Mesenchymal stem cell (in vitro differentiated cells and primary cell): ENCODE measurements around the gene TMEM51.
A peak's percentile ranks its signal among the peaks of the same experiment; 100 is the strongest.

Experiments used
- DNase-seq: peaks from one replicate; pipeline ENCODE4 v3.0.0-alpha.2; 2013
- H2AFZ ChIP-seq: one replicate; pipeline ENCODE4 v1.6.1; 2013; ENCODE audit warnings: low read depth, mild to moderate bottlenecking, control low read depth, inconsistent platforms, low read length, moderate library complexity
- H2AK5ac ChIP-seq: 2 replicates; pipeline ENCODE4 v1.6.1; 2013; ENCODE audit warnings: low read length, moderate library complexity, mild to moderate bottlenecking, inconsistent platforms; ENCODE audit not compliant: severe bottlenecking
- H2BK120ac ChIP-seq: one replicate; pipeline ENCODE4 v1.6.1; 2013; ENCODE audit warnings: low read depth, mild to moderate bottlenecking, inconsistent platforms, low read length, moderate library complexity
- H2BK12ac ChIP-seq, 2 experiments: one replicate each; pipeline ENCODE4 v1.6.1; 2013; ENCODE audit warnings: inconsistent platforms in 2 of 2, low read length in 2 of 2, mild to moderate bottlenecking in 2 of 2, moderate library complexity in 2 of 2, control low read depth in 1 of 2
- H2BK15ac ChIP-seq: one replicate; pipeline ENCODE4 v1.6.1; 2013; ENCODE audit warnings: mild to moderate bottlenecking, low read depth, inconsistent platforms; ENCODE audit not compliant: poor library complexity, severe bottlenecking
- H2BK5ac ChIP-seq: 2 replicates; pipeline ENCODE4 v1.6.1; 2013; ENCODE audit warnings: low read depth, mild to moderate bottlenecking, low read length, control low read depth, inconsistent platforms; ENCODE audit not compliant: poor library complexity, severe bottlenecking
- H3K14ac ChIP-seq, 2 experiments: one replicate each; pipeline ENCODE4 v1.6.1; 2013; ENCODE audit warnings: inconsistent platforms in 2 of 2, low read length in 2 of 2, control low read depth in 1 of 2, mild to moderate bottlenecking in 1 of 2, moderate library complexity in 1 of 2
- H3K18ac ChIP-seq, 2 experiments: one replicate each; pipeline ENCODE4 v1.6.1; 2013; ENCODE audit warnings: inconsistent platforms in 2 of 2, low read length in 2 of 2, control low read depth in 1 of 2, low read depth in 1 of 2, mild to moderate bottlenecking in 1 of 2
- H3K23ac ChIP-seq, 2 experiments: one replicate each; pipeline ENCODE4 v1.6.1; 2013; ENCODE audit warnings: inconsistent platforms in 2 of 2, low read length in 2 of 2, mild to moderate bottlenecking in 2 of 2, moderate library complexity in 2 of 2, control low read depth in 1 of 2
- H3K27ac ChIP-seq: 2 replicates; pipeline ENCODE4 v1.5.1; 2013; ENCODE audit warnings: mild to moderate bottlenecking, moderate library complexity, low read length, control low read depth, inconsistent platforms; ENCODE audit not compliant: poor library complexity, severe bottlenecking
- H3K27me3 ChIP-seq, 2 experiments: 2 replicates each; pipeline versions ENCODE4 v1.6.1 to v1.7.0; 2013; ENCODE audit warnings: low read length in 2 of 2, mild to moderate bottlenecking in 2 of 2, moderate library complexity in 2 of 2, control low read depth in 1 of 2, inconsistent platforms in 1 of 2; ENCODE audit not compliant: control insufficient read depth in 1 of 2, insufficient read depth in 1 of 2
- H3K36me3 ChIP-seq, 2 experiments: 2 replicates each; pipeline versions ENCODE4 v1.6.1 to v1.7.0; 2013; ENCODE audit warnings: low read length in 2 of 2, control low read depth in 1 of 2, inconsistent platforms in 1 of 2, low read depth in 1 of 2, mild to moderate bottlenecking in 1 of 2; ENCODE audit not compliant: insufficient read depth in 2 of 2, control insufficient read depth in 1 of 2
- H3K4ac ChIP-seq, 2 experiments: one replicate each; pipeline ENCODE4 v1.6.1; 2013; ENCODE audit warnings: inconsistent platforms in 2 of 2, low read length in 2 of 2, mild to moderate bottlenecking in 2 of 2, moderate library complexity in 2 of 2, control low read depth in 1 of 2, low read depth in 1 of 2
- H3K4me1 ChIP-seq: 2 replicates; pipeline ENCODE4 v1.6.1; 2013; ENCODE audit warnings: low read depth, low read length, control low read depth; ENCODE audit not compliant: control insufficient read depth, insufficient read depth
- H3K4me2 ChIP-seq: 2 replicates; pipeline ENCODE4 v1.6.1; 2013; ENCODE audit warnings: low read length, mild to moderate bottlenecking, inconsistent platforms; ENCODE audit not compliant: poor library complexity, severe bottlenecking
- H3K4me3 ChIP-seq, 2 experiments: 2 replicates each; pipeline versions ENCODE4 v1.5.1 to v1.7.0; 2013; ENCODE audit warnings: low read length in 2 of 2, mild to moderate bottlenecking in 2 of 2, control low read depth in 1 of 2, low read depth in 1 of 2; ENCODE audit not compliant: insufficient read depth in 1 of 2
- H3K79me1 ChIP-seq: replicated peaks from 2 replicates; pipeline ENCODE4 v1.6.1; 2013; ENCODE audit warnings: mild to moderate bottlenecking, control low read depth, low read length, inconsistent platforms; ENCODE audit not compliant: poor library complexity, severe bottlenecking
- H3K9ac ChIP-seq: 2 replicates; pipeline ENCODE4 v1.7.0; 2013; ENCODE audit warnings: mild to moderate bottlenecking, low read length, moderate library complexity
- H3K9me3 ChIP-seq: 2 replicates; pipeline ENCODE4 v1.7.0; 2013; ENCODE audit warnings: mild to moderate bottlenecking, low read length; ENCODE audit not compliant: control insufficient read depth
- H4K8ac ChIP-seq: one replicate; pipeline ENCODE4 v1.6.1; 2013; ENCODE audit warnings: inconsistent platforms, mild to moderate bottlenecking, low read length, moderate library complexity
- H4K91ac ChIP-seq: one replicate; pipeline ENCODE4 v1.6.1; 2013; ENCODE audit warnings: mild to moderate bottlenecking, low read length, inconsistent platforms
- WGBS: methylation state at CpG from one replicate; pipeline ENCODE4 v1.1.7; 2013; ENCODE audit warnings: mixed read lengths; 5-methylcytosine and 5-hydroxymethylcytosine counted together

Gene TMEM51

DNA sequence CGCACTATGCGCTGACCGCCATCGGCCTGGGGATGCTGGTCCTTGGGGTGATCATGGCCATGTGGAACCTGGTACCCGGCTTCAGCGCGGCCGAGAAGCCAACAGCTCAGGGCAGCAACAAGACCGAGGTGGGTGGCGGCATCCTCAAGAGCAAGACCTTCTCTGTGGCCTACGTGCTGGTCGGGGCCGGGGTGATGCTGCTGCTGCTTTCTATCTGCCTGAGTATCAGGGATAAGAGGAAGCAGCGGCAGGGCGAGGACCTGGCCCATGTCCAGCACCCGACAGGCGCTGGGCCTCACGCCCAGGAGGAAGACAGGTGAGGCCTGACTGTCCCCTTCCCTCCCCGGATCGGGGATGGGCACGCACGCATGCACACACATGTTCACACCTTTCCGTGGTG is 61.6 kb downstream of the TMEM51 start:
- Histone ChIP-seq H3K9ac (no peak overlapping the region), H3K9me3 (no peaks in the 10 kb centered on the region), H3K4me1 (peaks cover 28% of the 10 kb centered on the region), H3K79me1 (peaks cover 20% of the 10 kb centered on the region), H2AFZ (no peak overlapping the region), H3K23ac (peak overlapping the region in 1 of 2 experiments; percentile 14), H3K36me3 (peaks cover 0 to 14% of the 10 kb centered on the region in 2 experiments), H3K4me3 (no peak overlapping the region), H3K4me2 (peak overlapping the region; percentile 20), H3K27ac (peak overlapping the region; percentile 92), H2BK15ac (peak overlapping the region; percentile 55), H3K18ac (peak overlapping the region; percentile 75 to 98), H2AK5ac (peak overlapping the region; percentile 49), H4K91ac (peak overlapping the region; percentile 76), H2BK120ac (peak overlapping the region; percentile 43), H4K8ac (peak overlapping the region; percentile 39), H2BK12ac (peak overlapping the region; percentile 44 to 93), H3K4ac (peak overlapping the region; percentile 56 to 61), H3K14ac (peak overlapping the region in 1 of 2 experiments; percentile 46), H2BK5ac (peak overlapping the region; percentile 50), H3K27me3 (peaks cover 0 to 2% of the 10 kb centered on the region in 2 experiments)
- 97% methylated on average over 23 of the region's 23 CpGs for WGBS
- no peak for DNase-seq

DNA sequence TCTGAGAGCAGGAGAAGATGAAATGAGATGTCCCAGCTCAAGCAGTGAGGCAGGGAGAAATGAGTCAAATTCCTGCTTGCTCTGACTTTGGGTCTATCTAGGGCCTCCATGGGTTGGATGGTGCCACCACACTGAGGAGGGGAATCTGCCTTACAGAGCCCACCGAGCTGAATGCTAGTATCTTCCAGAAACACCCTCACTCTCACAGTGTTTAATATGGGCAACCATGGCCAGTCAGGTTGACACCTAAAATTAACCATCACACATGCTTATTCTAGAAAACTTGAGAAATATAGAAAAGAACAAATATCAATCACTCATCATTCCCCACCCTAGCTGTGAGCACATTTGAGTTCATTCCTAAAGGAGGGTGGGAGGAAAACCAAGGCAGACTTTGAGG is 64.1 kb downstream of the TMEM51 start:
- H3K23ac ChIP-seq, result peak overlapping the region in 1 of 2 experiments; percentile 32
- H3K79me1 ChIP-seq, result peaks cover 16% of the 10 kb centered on the region
- H3K27ac ChIP-seq, result no peak overlapping the region
- H2BK15ac ChIP-seq, result no peak overlapping the region
- H2BK120ac ChIP-seq, result no peak overlapping the region
- no peak overlapping the region for H4K8ac ChIP-seq
- no peaks in the 10 kb centered on the region for H3K9me3 ChIP-seq
- H4K91ac ChIP-seq, result no peak overlapping the region
- no peak overlapping the region for H3K4me3 ChIP-seq
- no peak overlapping the region for H3K4ac ChIP-seq
- no peak overlapping the region for H3K18ac ChIP-seq
- no peak overlapping the region for H3K4me2 ChIP-seq
- no peak overlapping the region for H2AFZ ChIP-seq
- H3K4me1 ChIP-seq, result peaks cover 21% of the 10 kb centered on the region
- no peak overlapping the region for H2BK5ac ChIP-seq
- H3K36me3 ChIP-seq, result peaks cover 0 to 22% of the 10 kb centered on the region in 2 experiments
- no peak for DNase-seq
- no peak overlapping the region for H2BK12ac ChIP-seq
- 100% methylated on average over 1 of the region's 1 CpG for WGBS
- no peak overlapping the region for H2AK5ac ChIP-seq
- no peak overlapping the region for H3K9ac ChIP-seq
- H3K27me3 ChIP-seq, result peaks cover 0 to 3% of the 10 kb centered on the region in 2 experiments
- peak overlapping the region in 1 of 2 experiments; percentile 46 for H3K14ac ChIP-seq

DNA sequence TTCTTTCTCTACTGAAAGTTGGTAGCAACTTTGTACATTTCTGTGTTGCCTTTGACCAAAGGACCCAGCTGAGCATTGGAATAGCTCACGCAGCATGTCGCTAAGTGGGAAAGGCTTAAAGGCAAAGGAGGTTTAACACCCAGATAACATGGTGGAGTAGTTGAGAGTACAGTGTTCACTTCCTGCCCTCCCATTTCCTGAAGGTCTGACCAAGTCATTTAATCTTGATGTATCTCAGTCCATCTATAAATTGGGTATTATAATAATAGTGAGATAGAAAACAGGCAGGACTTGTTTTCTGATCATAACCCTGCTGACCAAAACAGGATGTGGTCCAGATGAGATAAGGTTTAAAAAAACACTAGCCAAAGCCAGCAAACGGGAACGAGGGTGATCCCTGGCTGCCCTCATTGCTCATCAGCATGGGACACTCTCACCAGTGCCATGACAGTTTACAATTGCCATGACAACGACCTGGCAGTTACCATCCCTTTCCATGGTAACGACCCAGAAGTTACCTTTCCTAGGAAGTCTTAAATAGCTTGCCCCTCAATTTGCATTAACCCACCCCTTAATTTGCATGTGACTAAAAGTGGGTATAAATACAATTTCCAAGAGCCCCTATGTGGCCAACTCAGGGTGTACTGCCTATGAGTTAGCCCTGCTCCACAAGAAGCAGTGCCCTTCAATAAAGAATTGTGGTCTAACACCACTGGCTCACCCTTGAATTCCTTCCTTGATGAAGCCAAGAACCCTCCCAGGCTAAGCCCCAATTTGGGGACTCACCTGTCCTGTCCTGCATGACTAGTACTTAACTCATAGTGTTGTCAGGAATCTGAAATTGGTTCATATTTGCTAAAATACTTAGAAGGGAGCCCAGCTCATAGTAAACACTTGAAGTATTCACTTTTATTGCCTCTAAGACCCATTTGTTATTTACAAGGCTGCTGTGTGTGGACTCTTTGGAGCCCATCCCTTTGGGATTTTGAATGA is 65.0 kb downstream of the TMEM51 start:
- H3K23ac ChIP-seq, result no peak overlapping the region
- H3K4ac ChIP-seq, result no peak overlapping the region
- H2BK12ac ChIP-seq, result no peak overlapping the region
- H2BK15ac ChIP-seq, result no peak overlapping the region
- H2BK5ac ChIP-seq, result no peak overlapping the region
- peaks cover 19% of the 10 kb centered on the region for H3K4me1 ChIP-seq
- DNase-seq, result peak; percentile 78
- 68% methylated on average over 6 of the region's 6 CpGs for WGBS
- peaks cover 0 to 9% of the 10 kb centered on the region in 2 experiments for H3K27me3 ChIP-seq
- no peak overlapping the region for H3K27ac ChIP-seq
- no peaks in the 10 kb centered on the region for H3K9me3 ChIP-seq
- H2BK120ac ChIP-seq, result no peak overlapping the region
- no peak overlapping the region for H4K8ac ChIP-seq
- peaks cover 0 to 22% of the 10 kb centered on the region in 2 experiments for H3K36me3 ChIP-seq
- H2AFZ ChIP-seq, result no peak overlapping the region
- no peak overlapping the region for H3K18ac ChIP-seq
- no peak overlapping the region for H4K91ac ChIP-seq
- no peak overlapping the region for H3K4me2 ChIP-seq
- H3K14ac ChIP-seq, result no peak overlapping the region
- H3K9ac ChIP-seq, result no peak overlapping the region
- H3K4me3 ChIP-seq, result no peak overlapping the region
- H3K79me1 ChIP-seq, result peaks cover 15% of the 10 kb centered on the region
- no peak overlapping the region for H2AK5ac ChIP-seq

DNA sequence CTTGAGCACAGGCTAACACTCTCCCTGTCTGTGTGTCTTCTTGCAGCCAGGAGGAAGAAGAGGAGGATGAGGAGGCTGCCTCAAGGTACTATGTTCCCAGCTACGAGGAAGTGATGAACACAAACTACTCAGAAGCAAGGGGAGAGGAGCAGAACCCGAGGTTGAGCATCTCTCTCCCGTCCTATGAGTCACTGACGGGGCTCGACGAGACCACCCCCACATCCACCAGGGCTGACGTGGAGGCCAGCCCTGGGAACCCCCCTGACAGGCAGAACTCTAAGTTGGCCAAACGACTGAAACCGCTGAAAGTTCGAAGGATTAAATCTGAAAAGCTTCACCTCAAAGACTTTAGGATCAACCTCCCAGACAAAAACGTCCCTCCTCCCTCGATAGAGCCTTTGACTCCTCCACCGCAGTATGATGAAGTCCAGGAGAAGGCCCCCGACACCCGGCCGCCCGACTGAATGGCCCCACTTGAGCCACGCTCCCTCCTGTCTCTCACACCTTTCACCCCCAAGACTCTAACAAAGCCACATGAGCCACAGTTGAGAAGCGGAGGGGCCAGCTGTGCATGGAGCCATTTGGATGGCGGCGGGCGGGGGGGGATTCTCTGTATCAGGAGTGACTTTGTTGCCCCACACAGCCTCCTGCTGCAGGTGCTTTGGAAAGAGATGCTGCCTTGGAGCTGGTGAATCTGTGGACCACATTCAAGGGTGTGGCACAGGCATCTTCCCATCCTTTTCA is 65.9 kb downstream of the TMEM51 start:
- H3K9ac ChIP-seq, result no peak overlapping the region
- H3K4ac ChIP-seq, result no peak overlapping the region
- no peak overlapping the region for H3K27ac ChIP-seq
- no peaks in the 10 kb centered on the region for H3K9me3 ChIP-seq
- no peak overlapping the region for H2BK5ac ChIP-seq
- H3K18ac ChIP-seq, result no peak overlapping the region
- no peak overlapping the region for H2BK120ac ChIP-seq
- H2AK5ac ChIP-seq, result no peak overlapping the region
- peaks cover 17% of the 10 kb centered on the region for H3K79me1 ChIP-seq
- no peak overlapping the region for H3K4me2 ChIP-seq
- no peak overlapping the region for H3K14ac ChIP-seq
- H3K23ac ChIP-seq, result no peak overlapping the region
- H4K91ac ChIP-seq, result no peak overlapping the region
- H3K36me3 ChIP-seq, result peaks cover 0 to 22% of the 10 kb centered on the region in 2 experiments
- peaks cover 15% of the 10 kb centered on the region for H3K4me1 ChIP-seq
- H2BK15ac ChIP-seq, result no peak overlapping the region
- H3K4me3 ChIP-seq, result no peak overlapping the region
- no peak for DNase-seq
- WGBS, result 98% methylated on average over 22 of the region's 22 CpGs
- H2AFZ ChIP-seq, result no peak overlapping the region
- H3K27me3 ChIP-seq, result peaks cover 0 to 14% of the 10 kb centered on the region in 2 experiments
- H2BK12ac ChIP-seq, result no peak overlapping the region
- H4K8ac ChIP-seq, result no peak overlapping the region
